Body of pancreas (tissue), 4 donors: ENCODE results near the gene TRAM2. TPM values are rescaled to one million over a fixed set of nuclear protein-coding genes. Genes with fewer than 3 reads are reported as not detected.
"Not testable (repeated sequence)": the region's sequence is repeated elsewhere in the genome, so short reads cannot be mapped to it uniquely, and the experiment has no call there.

Experiments
- ATAC-seq: fragments of 150-250 bp; one replicate; pipeline ENCODE4 v1.9.1; 2016
- DNase-seq, 4 donors: peaks; one replicate each; pipeline ENCODE4 v3.0.0-alpha.2; 2019
- H3K27ac ChIP-seq, 4 donors: fragments of 200-600 bp; sonication (generic); 1 replicate in 3 of 4; 2 replicates in 1 of 4; pipeline versions ENCODE4 v1.5.1 to v1.6.1; 2016 to 2019; ENCODE audit warnings: mild to moderate bottlenecking in 1 of 4, mixed read lengths in 1 of 4, moderate library complexity in 1 of 4
- H3K27me3 ChIP-seq, 2 donors: fragments of 200-600 bp; sonication (generic); one replicate each; pipeline ENCODE4 v1.6.0; 2016; ENCODE audit warnings: mild to moderate bottlenecking in 1 of 2
- H3K36me3 ChIP-seq, 2 donors: fragments of 200-600 bp; sonication (generic); replicated peaks in 1 of 2; 2 replicates each; pipeline ENCODE4 v1.5.1; 2016; ENCODE audit warnings: low read depth in 2 of 2; ENCODE audit not compliant: insufficient read depth in 1 of 2
- H3K4me1 ChIP-seq: fragments of 200-600 bp; sonication (generic); one replicate; pipeline ENCODE4 v1.6.0; 2016
- H3K4me3 ChIP-seq, 2 donors: fragments of 200-600 bp; sonication (generic); 1 replicate in 1 of 2; 2 replicates in 1 of 2; pipeline ENCODE4 v1.5.1; 2016 to 2019
- H3K9me3 ChIP-seq, 3 donors: fragments of 200-600 bp; sonication (generic); 1 replicate in 2 of 3; 2 replicates in 1 of 3; pipeline ENCODE4 v1.5.1; 2016
- POLR2A ChIP-seq, 3 donors: fragments of 450-650 bp; IDR thresholded peaks; one replicate each; pipeline ENCODE4 v1.6.1; 2016; ENCODE audit warnings: antibody characterized with exemption in 3 of 3, mild to moderate bottlenecking in 2 of 3
- WGBS, 2 donors: methylation state at CpG; one replicate each; pipeline ENCODE4 v1.1.5; 2017; 5-methylcytosine and 5-hydroxymethylcytosine counted together
- intact Hi-C: fragments of 100-400 bp; cut with DNase I; formaldehyde crosslinking; loops from one replicate; pipeline ENCODE4 v1.15.1; 2023
- total RNA-seq, 2 donors: library from RNA; depleted of rRNA; stranded (reverse); fragments of >200 nt; gene quantifications; one replicate each; pipeline ENCODE4 v1.1.0, GENCODE V29; 2016
- TF ChIP-seq, protein P1 (sequence below), 7 experiments: fragments of 450-650 bp in 4 of 7; fragments of 200-600 bp in 3 of 7; sonication (generic) in 3 of 7; IDR thresholded peaks; one replicate each; pipeline ENCODE4 v1.5.1; 2016 to 2019; ENCODE audit warnings: antibody characterized with exemption in 7 of 7

TRAM2 gene
- total RNA-seq, 2 donors from 2014 or later, result 6.7 to 7.9 TPM

DNA sequence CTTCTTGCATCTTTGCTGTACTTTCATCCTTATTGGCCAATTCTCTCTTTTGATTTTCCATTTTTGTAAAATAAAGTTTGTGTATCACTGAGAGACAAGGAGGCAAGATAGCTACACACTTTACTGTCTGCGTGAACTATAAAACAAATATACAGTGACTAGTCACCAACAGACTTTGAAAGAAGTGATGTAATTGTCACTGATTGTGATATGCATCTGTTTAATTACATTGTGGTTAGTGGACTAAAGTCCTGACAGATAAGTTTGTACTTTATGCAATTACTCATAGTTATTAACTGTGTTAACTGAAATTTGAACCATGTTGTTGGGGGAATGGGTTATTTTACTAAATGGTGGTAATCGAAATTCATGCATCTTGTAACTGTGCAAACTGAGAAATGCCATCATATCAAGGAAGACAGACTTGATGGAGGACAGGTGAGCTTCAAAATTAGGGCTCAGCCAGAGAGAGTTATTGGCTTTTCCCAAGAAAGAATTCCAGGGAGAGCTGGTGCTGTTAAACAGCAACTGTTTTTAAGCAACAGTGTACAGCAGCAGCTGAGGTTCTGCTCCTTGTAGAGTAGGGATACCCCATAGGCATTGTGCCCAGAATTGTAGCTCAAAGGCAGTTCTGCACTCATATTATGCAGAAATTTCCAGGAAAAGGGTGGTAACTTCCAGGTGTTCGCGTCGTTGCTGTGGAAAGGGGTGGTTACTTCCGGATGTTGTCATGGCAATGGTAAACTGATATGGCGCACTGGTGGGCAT is 93.8 kb downstream of the TRAM2 start:
- WGBS, 2 donors, result 84 to 88% methylated on average over 7 of the region's 7 CpGs
- intact Hi-C loops, result no loop called here
- Histone ChIP-seq H3K36me3 (no peaks in the 10 kb centered on the region), H3K4me1 (no peaks in the 10 kb centered on the region), H3K9me3 (no peaks in the 10 kb centered on the region), H3K4me3 (no peak overlapping the region), H3K27ac (no peak overlapping the region), H3K27me3 (no peaks in the 10 kb centered on the region)
- ATAC-seq (no peak), DNase-seq (no peak)
- TF ChIP-seq POLR2A (IDR thresholded peaks at IDR 0.05), result no peak
- TF ChIP-seq, protein P1, sequence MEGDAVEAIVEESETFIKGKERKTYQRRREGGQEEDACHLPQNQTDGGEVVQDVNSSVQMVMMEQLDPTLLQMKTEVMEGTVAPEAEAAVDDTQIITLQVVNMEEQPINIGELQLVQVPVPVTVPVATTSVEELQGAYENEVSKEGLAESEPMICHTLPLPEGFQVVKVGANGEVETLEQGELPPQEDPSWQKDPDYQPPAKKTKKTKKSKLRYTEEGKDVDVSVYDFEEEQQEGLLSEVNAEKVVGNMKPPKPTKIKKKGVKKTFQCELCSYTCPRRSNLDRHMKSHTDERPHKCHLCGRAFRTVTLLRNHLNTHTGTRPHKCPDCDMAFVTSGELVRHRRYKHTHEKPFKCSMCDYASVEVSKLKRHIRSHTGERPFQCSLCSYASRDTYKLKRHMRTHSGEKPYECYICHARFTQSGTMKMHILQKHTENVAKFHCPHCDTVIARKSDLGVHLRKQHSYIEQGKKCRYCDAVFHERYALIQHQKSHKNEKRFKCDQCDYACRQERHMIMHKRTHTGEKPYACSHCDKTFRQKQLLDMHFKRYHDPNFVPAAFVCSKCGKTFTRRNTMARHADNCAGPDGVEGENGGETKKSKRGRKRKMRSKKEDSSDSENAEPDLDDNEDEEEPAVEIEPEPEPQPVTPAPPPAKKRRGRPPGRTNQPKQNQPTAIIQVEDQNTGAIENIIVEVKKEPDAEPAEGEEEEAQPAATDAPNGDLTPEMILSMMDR (IDR thresholded peaks at IDR 0.05), result no peak

DNA sequence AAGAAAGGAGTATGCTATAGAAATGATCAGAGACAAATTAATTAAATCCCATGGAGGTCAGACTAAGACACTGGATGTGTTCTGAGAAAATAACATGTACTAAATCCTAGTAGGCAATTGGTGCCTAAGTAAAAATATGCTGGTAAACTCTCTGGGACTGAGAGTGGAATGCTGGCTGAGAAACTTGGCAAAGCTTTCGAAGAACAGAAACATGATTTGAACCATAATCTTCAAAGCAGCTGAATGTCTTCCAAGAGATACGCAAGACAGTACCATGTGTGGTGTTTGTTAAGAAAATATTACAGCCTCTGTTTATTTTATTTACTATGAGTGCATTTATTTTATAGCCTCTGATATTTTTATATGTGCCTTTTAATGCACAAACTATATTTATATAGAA is 101.6 kb downstream of the TRAM2 start:
- DNase-seq, result no peak
- no peak overlapping the region for H3K4me3 ChIP-seq
- WGBS, 2 donors, result 77 to 85% methylated on average over 2 of the region's 2 CpGs
- no peak for ATAC-seq
- H3K36me3 ChIP-seq, result no peaks in the 10 kb centered on the region
- H3K4me1 ChIP-seq, result no peaks in the 10 kb centered on the region
- no peak for TF ChIP-seq POLR2A (IDR thresholded peaks at IDR 0.05)
- TF ChIP-seq, protein P1 (IDR thresholded peaks at IDR 0.05), result no peak
- H3K9me3 ChIP-seq, result no peaks in the 10 kb centered on the region
- no peak overlapping the region for H3K27ac ChIP-seq
- intact Hi-C loops, result no loop called here
- no peaks in the 10 kb centered on the region for H3K27me3 ChIP-seq

DNA sequence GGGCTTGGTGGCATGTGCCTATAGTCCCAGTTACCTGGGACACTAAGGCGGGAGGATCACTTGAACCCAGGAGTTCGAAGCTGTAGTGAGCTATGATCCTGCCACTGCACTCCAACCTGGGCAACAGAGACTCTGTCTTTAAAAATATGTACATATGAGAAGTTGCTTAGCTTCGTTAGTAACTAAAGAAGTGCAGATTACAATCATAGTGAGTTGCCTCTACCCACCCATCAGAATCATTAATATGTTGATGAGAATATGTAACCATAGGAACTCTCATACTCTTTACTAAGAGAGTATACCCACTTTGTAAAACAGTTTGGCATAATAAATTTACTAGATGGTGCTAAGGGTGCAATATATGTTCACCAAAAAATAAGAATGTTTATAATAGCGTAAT is 102.7 kb downstream of the TRAM2 start:
- DNase-seq (no peak), ATAC-seq (no peak)
- WGBS, 2 donors, result 92 to 97% methylated on average over 4 of the region's 4 CpGs
- no peaks in the 10 kb centered on the region for H3K27me3 ChIP-seq
- TF ChIP-seq POLR2A (IDR thresholded peaks at IDR 0.05), result no peak
- TF ChIP-seq, protein P1 (IDR thresholded peaks at IDR 0.05), result no peak
- H3K36me3 ChIP-seq, result no peaks in the 10 kb centered on the region
- no peaks in the 10 kb centered on the region for H3K9me3 ChIP-seq
- no peak overlapping the region for H3K4me3 ChIP-seq
- no peaks in the 10 kb centered on the region for H3K4me1 ChIP-seq
- H3K27ac ChIP-seq, result no peak overlapping the region
- intact Hi-C loops, result no loop called here

DNA sequence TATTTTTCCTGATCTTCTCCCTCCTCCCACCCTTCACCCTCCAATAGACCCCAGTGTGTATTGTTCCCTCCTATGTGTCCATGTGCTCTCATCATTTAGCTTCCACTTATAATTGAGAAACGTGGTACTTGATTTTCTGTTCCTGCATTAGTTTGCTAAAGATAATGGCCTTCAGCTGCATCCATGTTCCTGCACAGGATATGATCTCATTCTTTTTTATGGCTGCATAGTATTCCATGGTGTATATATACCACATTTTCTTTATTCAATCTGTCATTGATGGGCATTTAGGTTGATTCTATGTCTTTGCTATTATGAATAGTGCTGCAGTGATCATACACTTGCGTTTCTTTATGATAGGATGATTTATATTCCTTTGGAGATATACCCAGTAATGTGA is 115.7 kb downstream of the TRAM2 start:
- 80 to 85% methylated on average over 2 of the region's 2 CpGs for WGBS, 2 donors
- intact Hi-C loops, H3K4me3 ChIP-seq, DNase-seq, H3K9me3 ChIP-seq, H3K36me3 ChIP-seq, H3K27me3 ChIP-seq, H3K27ac ChIP-seq, ATAC-seq, H3K4me1 ChIP-seq: not testable (repeated sequence)

DNA sequence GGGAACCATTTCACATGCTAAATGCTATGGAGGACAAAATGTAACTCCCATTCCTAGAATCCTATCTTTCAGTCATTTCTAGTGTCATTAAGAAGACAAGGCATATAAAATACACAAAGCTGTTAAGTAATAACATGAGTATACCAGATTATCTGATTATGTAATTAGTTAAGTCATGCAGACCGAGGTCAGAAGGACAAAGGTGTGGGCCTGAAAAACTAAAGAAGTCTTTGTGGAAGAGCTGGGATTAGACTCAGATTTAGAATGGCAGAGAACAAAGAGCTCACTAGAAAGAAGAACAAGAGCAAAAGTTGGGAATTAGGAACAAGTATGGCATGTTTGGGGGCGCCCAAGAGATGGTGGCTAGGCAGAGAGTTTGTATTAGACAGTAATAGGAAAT is 119.8 kb downstream of the TRAM2 start:
- Histone ChIP-seq H3K4me1 (no peaks in the 10 kb centered on the region), H3K36me3 (no peaks in the 10 kb centered on the region), H3K27me3 (no peaks in the 10 kb centered on the region), H3K9me3 (no peaks in the 10 kb centered on the region), H3K27ac (no peak overlapping the region), H3K4me3 (no peak overlapping the region)
- no peak for ATAC-seq
- WGBS, 2 donors, result 79 to 83% methylated on average over 2 of the region's 2 CpGs
- TF ChIP-seq, protein P1 (IDR thresholded peaks at IDR 0.05), result no peak
- TF ChIP-seq POLR2A (IDR thresholded peaks at IDR 0.05), result no peak
- intact Hi-C loops, result no loop called here
- no peak for DNase-seq
